ENCODE measurements around the gene SF3A1.

SF3A1 gene

DNA sequence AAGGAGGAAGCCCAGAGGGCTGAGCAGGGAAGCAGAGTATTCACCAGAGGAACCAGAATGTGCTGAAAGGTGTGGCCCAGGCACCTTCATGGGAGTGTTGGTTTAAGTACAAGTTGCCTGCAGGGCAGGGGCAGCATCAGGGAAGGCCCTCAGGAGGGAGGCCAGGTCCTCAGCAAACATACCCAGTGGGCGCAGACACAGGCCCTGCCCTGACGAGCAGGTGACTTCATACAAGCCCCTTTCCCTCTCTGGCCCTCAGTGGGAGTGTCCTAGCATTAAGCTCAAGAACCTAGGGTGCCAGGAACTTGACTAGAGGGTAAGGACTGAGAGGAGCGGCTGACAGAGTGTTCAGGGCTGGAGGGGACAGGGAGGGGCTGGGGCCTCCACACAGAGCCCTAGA is 59.9 kb downstream of the SF3A1 start:
- TF ChIP-seq, protein P1, sequence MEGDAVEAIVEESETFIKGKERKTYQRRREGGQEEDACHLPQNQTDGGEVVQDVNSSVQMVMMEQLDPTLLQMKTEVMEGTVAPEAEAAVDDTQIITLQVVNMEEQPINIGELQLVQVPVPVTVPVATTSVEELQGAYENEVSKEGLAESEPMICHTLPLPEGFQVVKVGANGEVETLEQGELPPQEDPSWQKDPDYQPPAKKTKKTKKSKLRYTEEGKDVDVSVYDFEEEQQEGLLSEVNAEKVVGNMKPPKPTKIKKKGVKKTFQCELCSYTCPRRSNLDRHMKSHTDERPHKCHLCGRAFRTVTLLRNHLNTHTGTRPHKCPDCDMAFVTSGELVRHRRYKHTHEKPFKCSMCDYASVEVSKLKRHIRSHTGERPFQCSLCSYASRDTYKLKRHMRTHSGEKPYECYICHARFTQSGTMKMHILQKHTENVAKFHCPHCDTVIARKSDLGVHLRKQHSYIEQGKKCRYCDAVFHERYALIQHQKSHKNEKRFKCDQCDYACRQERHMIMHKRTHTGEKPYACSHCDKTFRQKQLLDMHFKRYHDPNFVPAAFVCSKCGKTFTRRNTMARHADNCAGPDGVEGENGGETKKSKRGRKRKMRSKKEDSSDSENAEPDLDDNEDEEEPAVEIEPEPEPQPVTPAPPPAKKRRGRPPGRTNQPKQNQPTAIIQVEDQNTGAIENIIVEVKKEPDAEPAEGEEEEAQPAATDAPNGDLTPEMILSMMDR (IDR thresholded peaks at IDR 0.05; ENCODE audit: insufficient read depth, low read depth, low read length, missing control alignments), result no peak
- DNase-seq (ENCODE audit: low read depth), result no peak
- no peak overlapping the region for H3K4me3 ChIP-seq (ENCODE audit: low read length)

DNA sequence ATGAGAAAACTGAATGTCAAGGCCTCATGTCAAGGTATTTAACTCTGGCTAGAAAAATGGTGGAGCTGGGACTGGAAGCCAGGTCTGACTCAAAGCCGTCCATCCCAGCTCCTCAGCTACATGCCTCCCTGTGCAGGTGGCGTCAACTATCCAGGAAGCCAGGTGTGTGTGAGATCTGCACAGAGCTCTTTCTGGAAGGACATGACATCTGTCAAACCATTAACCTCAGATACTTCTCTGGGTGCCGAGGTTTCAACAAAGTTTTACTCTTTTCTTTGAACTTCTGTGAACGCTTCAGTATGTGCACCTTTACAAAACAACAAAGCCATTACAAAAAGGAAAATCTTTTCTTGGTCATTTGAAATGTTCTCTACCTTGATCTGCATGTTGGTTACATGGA is 60.4 kb downstream of the SF3A1 start:
- no peak overlapping the region for H3K4me3 ChIP-seq (ENCODE audit: low read length)
- TF ChIP-seq, protein P1 (IDR thresholded peaks at IDR 0.05; ENCODE audit: insufficient read depth, low read depth, low read length, missing control alignments), result no peak
- DNase-seq (ENCODE audit: low read depth), result no peak

DNA sequence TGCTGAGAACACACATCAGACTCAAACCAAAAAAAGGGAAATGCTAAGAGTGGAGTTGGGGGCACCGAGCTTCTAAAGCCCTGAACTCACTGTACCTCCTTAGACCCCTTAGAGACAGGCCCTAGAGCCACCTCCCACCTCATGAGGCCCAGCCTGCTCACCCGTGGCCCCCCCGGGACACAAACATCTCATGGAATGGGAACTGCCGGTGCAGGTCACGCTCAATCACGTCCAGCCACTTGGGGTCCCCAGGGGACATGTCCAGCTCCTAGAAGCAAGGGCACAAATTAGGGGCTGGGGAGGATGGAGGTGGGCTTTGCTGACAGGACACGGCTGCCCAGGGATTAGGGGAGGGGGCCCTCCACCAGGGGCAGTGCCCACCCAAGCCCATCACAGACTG is 61.1 kb downstream of the SF3A1 start:
- TF ChIP-seq, protein P1 (IDR thresholded peaks at IDR 0.05; ENCODE audit: insufficient read depth, low read depth, low read length, missing control alignments), result no peak
- DNase-seq (ENCODE audit: low read depth), result no peak
- H3K4me3 ChIP-seq (ENCODE audit: low read length), result no peak overlapping the region

DNA sequence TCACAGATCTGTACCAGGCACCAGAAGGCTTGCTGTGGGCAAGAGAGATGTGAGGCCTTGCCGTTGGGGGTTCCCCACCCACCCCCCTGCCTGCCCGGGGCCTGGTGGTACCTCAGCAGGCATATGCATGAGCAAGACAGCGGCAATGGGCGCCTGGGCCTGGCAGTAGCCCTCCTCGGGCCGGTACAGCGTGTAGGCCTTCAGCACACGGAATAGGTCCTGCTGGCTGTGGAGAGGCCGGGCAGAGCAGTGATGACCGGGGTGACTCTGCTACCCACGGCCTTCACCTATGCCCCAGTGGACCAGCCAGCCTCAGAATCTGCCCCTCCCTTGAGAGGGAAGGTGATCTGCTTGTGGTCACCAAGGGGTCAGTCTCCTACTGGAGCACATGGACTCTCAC is 61.9 kb downstream of the SF3A1 start:
- H3K4me3 ChIP-seq (ENCODE audit: low read length), result no peak overlapping the region
- DNase-seq (ENCODE audit: low read depth), result no peak
- TF ChIP-seq, protein P1 (IDR thresholded peaks at IDR 0.05; ENCODE audit: insufficient read depth, low read depth, low read length, missing control alignments), result no peak

DNA sequence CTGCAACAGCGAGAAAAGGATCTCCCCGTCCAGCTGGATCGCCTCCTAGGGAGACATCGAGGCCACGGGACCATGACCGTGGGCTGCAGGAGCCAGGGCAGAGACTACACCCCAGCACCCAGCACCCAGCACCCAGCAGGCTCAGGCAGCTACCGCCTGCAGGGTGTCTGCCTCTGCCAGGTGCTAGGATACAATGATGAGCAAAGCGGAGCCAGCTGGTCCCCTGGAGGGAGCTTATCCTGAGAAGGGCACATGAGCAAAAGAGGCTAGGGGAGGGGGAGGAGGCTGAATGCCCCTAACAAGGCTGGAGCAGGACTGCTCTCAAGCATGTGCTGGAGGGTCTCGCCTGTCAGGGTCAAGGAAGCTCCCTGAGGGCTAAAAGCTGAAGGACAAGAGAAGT is 62.6 kb downstream of the SF3A1 start:
- no peak overlapping the region for H3K4me3 ChIP-seq (ENCODE audit: low read length)
- TF ChIP-seq, protein P1 (IDR thresholded peaks at IDR 0.05; ENCODE audit: insufficient read depth, low read depth, low read length, missing control alignments), result no peak
- no peak for DNase-seq (ENCODE audit: low read depth)

DNA sequence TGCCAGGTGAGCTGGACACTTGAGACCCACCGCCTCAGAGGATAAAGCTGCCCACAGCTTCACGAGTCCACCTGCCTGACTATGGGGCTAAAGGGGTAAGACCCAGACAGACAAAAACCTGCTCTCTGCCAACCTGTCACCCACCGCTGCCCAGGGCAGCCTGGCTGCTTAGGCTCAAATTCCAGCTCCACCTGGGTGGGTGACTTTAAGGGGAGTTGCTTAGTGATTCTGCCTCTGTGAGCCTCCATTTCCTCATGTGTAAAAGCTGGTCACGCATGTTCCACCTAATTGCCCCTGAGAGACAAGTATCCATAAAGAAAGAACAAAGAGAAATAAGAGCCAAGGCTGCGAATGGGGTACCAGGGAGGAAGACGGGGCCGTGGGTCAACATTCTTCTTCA is 63.7 kb downstream of the SF3A1 start:
- H3K4me3 ChIP-seq (ENCODE audit: low read length), result no peak overlapping the region
- DNase-seq (ENCODE audit: low read depth), result no peak
- TF ChIP-seq, protein P1 (IDR thresholded peaks at IDR 0.05; ENCODE audit: insufficient read depth, low read depth, low read length, missing control alignments), result no peak

DNA sequence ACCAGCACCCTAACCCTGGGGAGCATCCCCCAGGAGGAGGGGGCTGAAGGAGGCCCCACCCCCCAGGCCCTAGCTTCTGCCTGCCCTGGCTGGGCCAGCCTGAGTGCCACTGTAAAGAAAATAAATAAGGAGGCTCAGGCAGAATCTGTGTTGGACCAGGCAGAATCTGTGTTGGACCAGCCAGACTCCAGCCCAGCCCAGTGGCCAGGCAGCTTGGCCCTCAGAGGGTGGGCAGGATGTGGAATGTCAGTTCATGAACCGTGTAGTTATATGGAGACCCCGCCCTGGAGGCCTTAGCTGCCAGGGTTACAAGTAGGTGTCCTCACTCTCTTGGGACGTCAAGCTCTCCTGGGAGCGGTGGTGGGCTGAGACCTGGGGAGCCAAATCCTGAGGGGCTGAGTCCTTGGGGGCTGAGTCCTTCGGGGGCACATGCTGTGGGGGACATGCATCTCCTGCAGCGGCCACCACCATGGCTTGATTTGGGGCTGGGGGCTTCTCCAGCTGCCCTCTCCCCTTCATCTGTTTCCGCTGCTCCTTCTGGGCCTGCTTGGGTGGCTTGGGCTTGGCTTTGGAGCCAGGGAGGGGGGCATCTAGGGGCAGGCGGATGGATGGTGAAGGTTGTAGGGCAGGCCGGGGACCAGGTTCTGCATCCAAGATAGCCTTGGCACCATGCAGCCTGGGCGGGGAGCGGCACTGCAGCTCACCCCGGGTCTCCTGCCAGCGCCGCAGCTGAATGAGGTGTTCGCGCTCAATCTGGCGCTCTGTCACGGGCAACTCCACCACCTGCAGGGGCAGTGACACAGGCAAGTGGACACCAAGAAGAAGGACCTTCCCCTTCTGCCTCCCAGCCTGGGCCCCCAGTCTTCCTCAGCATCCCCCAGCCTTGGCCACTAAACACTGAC is 64.4 kb downstream of the SF3A1 start:
- DNase-seq (ENCODE audit: low read depth), result no peak
- TF ChIP-seq, protein P1 (IDR thresholded peaks at IDR 0.05; ENCODE audit: insufficient read depth, low read depth, low read length, missing control alignments), result no peak
- no peak overlapping the region for H3K4me3 ChIP-seq (ENCODE audit: low read length)
